Measurements from ENCODE around the gene DMWD. TPM values are rescaled to one million over a fixed set of nuclear protein-coding genes. Genes with fewer than 3 reads are reported as not detected.

DMWD gene
- total and polyA plus RNA-seq, 2 of the 13 experiments (the other 11 are each of a cell fraction or from before 2014, with no cell fraction given), result 10.3 to 14.9 TPM

- TF ChIP-seq THAP8 (CRISPR knock-in tag; IDR thresholded peaks at IDR 0.05; ENCODE audit: borderline replicate concordance) (no peak; the same call in 1 of the 2 replicates), HIVEP1 (CRISPR knock-in tag; IDR thresholded peaks at IDR 0.05) (peak; percentile 97), GLMP (CRISPR knock-in tag; IDR thresholded peaks at IDR 0.05; ENCODE audit: borderline replicate concordance) (no peak), ZGPAT (CRISPR knock-in tag; IDR thresholded peaks at IDR 0.05) (peak; percentile 76; the same call in 1 of the 2 replicates), TCF7L2 (IDR thresholded peaks at IDR 0.05; ENCODE audit: low read depth, low read length) (no peak), ZHX1 (CRISPR knock-in tag; IDR thresholded peaks at IDR 0.05; ENCODE audit: low read depth) (peak; percentile 39; the same call in 1 of the 2 replicates), ZNF563 (CRISPR knock-in tag; IDR thresholded peaks at IDR 0.05) (no peak), ZFP91 (CRISPR knock-in tag; IDR thresholded peaks at IDR 0.05; ENCODE audit: borderline replicate concordance) (0 out of 2 replicates have a peak, but pooled peaks have one; percentile 55), NFAT5 (CRISPR knock-in tag; IDR thresholded peaks at IDR 0.05) (no peak)
Measured at GRCh38 chr19:45768984-45769782, 23.5 kb downstream of the DMWD start, which contains the start of gene SIX5 (continued).
